ENCODE data around the gene ALDH3B2. TPM values are rescaled to one million over a fixed set of nuclear protein-coding genes. Genes with fewer than 3 reads are reported as not detected.

The ALDH3B2 gene
- total RNA-seq, 1 experiment from 2014 or later = not detected

DNA sequence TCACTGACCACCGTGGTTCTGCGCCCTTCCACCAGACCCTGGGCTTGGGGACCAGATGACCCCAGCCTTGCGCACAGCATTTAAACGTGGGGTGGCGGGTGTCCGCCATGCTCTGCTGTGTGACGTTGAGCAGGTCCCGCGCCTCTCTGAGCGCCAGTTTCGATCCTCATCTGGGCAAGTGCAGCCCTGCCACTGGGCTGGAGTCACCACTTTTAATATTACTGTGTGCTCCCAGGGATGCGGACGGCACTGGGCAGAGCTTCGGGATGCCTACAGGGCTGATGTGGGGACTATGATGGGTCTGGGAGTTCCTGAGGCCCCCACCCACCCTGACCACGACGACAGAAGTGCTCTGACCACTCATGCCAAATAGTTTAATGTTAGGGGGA lies 43.5 kb downstream of the ALDH3B2 start:
- intact Hi-C loops (cut with micrococcal nuclease; ENCODE audit: unreplicated experiment) = no loop called here
- ChIA-PET CTCF (interaction anchor here (0.7 to 3.8 kb wide), 4 partner anchors 11 to 31 kb away, joined by 3 to 23 read pairs (median 4); no protein-coding TSS in a partner anchor), POLR2A (no interaction called here)
- TF ChIP-seq, protein P1, sequence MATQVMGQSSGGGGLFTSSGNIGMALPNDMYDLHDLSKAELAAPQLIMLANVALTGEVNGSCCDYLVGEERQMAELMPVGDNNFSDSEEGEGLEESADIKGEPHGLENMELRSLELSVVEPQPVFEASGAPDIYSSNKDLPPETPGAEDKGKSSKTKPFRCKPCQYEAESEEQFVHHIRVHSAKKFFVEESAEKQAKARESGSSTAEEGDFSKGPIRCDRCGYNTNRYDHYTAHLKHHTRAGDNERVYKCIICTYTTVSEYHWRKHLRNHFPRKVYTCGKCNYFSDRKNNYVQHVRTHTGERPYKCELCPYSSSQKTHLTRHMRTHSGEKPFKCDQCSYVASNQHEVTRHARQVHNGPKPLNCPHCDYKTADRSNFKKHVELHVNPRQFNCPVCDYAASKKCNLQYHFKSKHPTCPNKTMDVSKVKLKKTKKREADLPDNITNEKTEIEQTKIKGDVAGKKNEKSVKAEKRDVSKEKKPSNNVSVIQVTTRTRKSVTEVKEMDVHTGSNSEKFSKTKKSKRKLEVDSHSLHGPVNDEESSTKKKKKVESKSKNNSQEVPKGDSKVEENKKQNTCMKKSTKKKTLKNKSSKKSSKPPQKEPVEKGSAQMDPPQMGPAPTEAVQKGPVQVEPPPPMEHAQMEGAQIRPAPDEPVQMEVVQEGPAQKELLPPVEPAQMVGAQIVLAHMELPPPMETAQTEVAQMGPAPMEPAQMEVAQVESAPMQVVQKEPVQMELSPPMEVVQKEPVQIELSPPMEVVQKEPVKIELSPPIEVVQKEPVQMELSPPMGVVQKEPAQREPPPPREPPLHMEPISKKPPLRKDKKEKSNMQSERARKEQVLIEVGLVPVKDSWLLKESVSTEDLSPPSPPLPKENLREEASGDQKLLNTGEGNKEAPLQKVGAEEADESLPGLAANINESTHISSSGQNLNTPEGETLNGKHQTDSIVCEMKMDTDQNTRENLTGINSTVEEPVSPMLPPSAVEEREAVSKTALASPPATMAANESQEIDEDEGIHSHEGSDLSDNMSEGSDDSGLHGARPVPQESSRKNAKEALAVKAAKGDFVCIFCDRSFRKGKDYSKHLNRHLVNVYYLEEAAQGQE (IDR thresholded peaks at IDR 0.05; ENCODE audit: insufficient read depth in 1 of 2, low read depth in 2 of 2, low read length in 1 of 2) = no peak
- TF ChIP-seq CTCF (IDR thresholded peaks at IDR 0.05) = peak; percentile 60
- ATAC-seq (no peak), DNase-seq (ENCODE audit: low read depth, low spot score) (no peak)
- H3K27me3 ChIP-seq (ENCODE audit: control insufficient read depth, insufficient read depth, low read length) = no peaks in the 10 kb centered on the region
- peaks cover 13% of the 10 kb centered on the region; the same call in 1 of the 2 replicates for H3K4me1 ChIP-seq (ENCODE audit: control insufficient read depth, insufficient read depth, low read length)
- no TSS peak for BruUV-seq (replicated peaks)
- H3K9me3 ChIP-seq (ENCODE audit: control insufficient read depth, insufficient read depth, low read depth, low read length) = no peaks in the 10 kb centered on the region
- in situ Hi-C loops (cut with HindIII; ENCODE audit: low pct_unique_long_range_greater_than_20kb, low sequenced_read_pairs) = no loop called here
- H3K4me3 ChIP-seq (ENCODE audit: low read depth in 2 of 2, low read length in 2 of 2) = peak overlapping the region; percentile 71 to 73
- H3K36me3 ChIP-seq (ENCODE audit: control insufficient read depth, insufficient read depth, low read length) = no peaks in the 10 kb centered on the region
- H3K27ac ChIP-seq (ENCODE audit: low read length) = peak overlapping the region; percentile 44

GRCh38 chr11:67630228-67630942 lies 44.0 kb downstream of the ALDH3B2 start:
- peaks cover 13% of the 10 kb centered on the region; the same call in 1 of the 2 replicates for H3K4me1 ChIP-seq (ENCODE audit: control insufficient read depth, insufficient read depth, low read length)
- TF ChIP-seq SIN3A (IDR thresholded peaks at IDR 0.05; ENCODE audit: borderline replicate concordance, insufficient read depth, low read depth, low read length) (peak; percentile 77; the same call in 1 of the 2 replicates), CTCF (IDR thresholded peaks at IDR 0.05) (peak; percentile 88), POLR2AphosphoS5 (IDR thresholded peaks at IDR 0.05; ENCODE audit: low read depth, low read length) (peak; percentile 30; the same call in 1 of the 2 replicates)
- TF ChIP-seq, protein P1 (IDR thresholded peaks at IDR 0.05; ENCODE audit: insufficient read depth in 1 of 2, low read depth in 2 of 2, low read length in 1 of 2) = no peak
- no peaks in the 10 kb centered on the region for H3K27me3 ChIP-seq (ENCODE audit: control insufficient read depth, insufficient read depth, low read length)
- peak overlapping the region; percentile 71 to 73 for H3K4me3 ChIP-seq (ENCODE audit: low read depth in 2 of 2, low read length in 2 of 2)
- ATAC-seq (peak; percentile 87), DNase-seq (ENCODE audit: low read depth, low spot score) (peak; percentile 67)
- ChIA-PET POLR2A (interaction anchor here (0.7 kb wide), 3 partner anchors 36 to 473 kb away, joined by 3 to 5 read pairs (median 4); no protein-coding TSS in a partner anchor), CTCF (interaction anchor here (0.6 to 3.8 kb wide), 14 partner anchors 11 to 576 kb away, joined by 3 to 23 read pairs (median 4); no protein-coding TSS in a partner anchor)
- H3K36me3 ChIP-seq (ENCODE audit: control insufficient read depth, insufficient read depth, low read length) = no peaks in the 10 kb centered on the region
- intact Hi-C loops (cut with micrococcal nuclease; ENCODE audit: unreplicated experiment) = no loop called here
- in situ Hi-C loops (cut with HindIII; ENCODE audit: low pct_unique_long_range_greater_than_20kb, low sequenced_read_pairs) = no loop called here
- H3K27ac ChIP-seq (ENCODE audit: low read length) = peak overlapping the region; percentile 44
- BruUV-seq (replicated peaks) = no TSS peak
- no peaks in the 10 kb centered on the region for H3K9me3 ChIP-seq (ENCODE audit: control insufficient read depth, insufficient read depth, low read depth, low read length)

All from Panc1 (cell line).